B cell (primary cell): ENCODE results near the gene EFNA5. TPM values are rescaled to one million over a fixed set of nuclear protein-coding genes. Genes with fewer than 3 reads are reported as not detected.

ENCODE experiments used
- ATAC-seq: fragments of 200-7000 bp; cut with Tn5 transposase; one replicate; pipeline ENCODE4 v1.10.0; 2021; ENCODE audit warnings: low read depth, mild to moderate bottlenecking, moderate number of reproducible peaks, moderate library complexity
- CTCF ChIA-PET: fragments of 350-600 bp; sonication (Branson Sonifier 250); formaldehyde crosslinking; loops from one replicate; lab custom pipeline; 2021; ENCODE audit warnings: antibody characterized with exemption, inconsistent platforms; lab: Charles Lee
- POLR2A ChIA-PET: fragments of 350-600 bp; sonication (Branson Sonifier 250); formaldehyde crosslinking; loops from one replicate; lab custom pipeline; 2021; ENCODE audit warnings: antibody characterized with exemption; lab: Charles Lee
- DNase-seq: peaks from one replicate; pipeline ENCODE4 v3.0.0; 2013
- H2AFZ ChIP-seq: 2 replicates; pipeline ENCODE4 v1.6.1; 2012; ENCODE audit warnings: mild to moderate bottlenecking, low read depth, low read length; ENCODE audit not compliant: insufficient read depth, poor library complexity, severe bottlenecking
- H3K27ac ChIP-seq, 2 donors: 1 replicate in 1 of 2; 2 replicates in 1 of 2; pipeline ENCODE4 v1.5.1; 2012 to 2013; ENCODE audit warnings: low read length in 2 of 2, mild to moderate bottlenecking in 2 of 2, moderate library complexity in 1 of 2
- H3K27me3 ChIP-seq, 4 experiments: fragments of 200-600 bp in 1 of 4; sonication (generic) in 1 of 4; replicated peaks in 1 of 4; 1 replicate in 2 of 4; 2 replicates in 2 of 4; pipeline versions ENCODE4 v1.6.1 to v1.7.0; 2013 to 2016; ENCODE audit warnings: low read length in 3 of 4, mild to moderate bottlenecking in 2 of 4, mixed read lengths in 1 of 4, moderate library complexity in 1 of 4; ENCODE audit not compliant: insufficient read depth in 4 of 4, control insufficient read depth in 3 of 4; ENCODE audit errors: control extremely low read depth in 1 of 4
- H3K36me3 ChIP-seq, 2 experiments: replicated peaks in 1 of 2; 1 replicate in 1 of 2; 2 replicates in 1 of 2; pipeline versions ENCODE4 v1.6.1 to v1.7.1; 2013; ENCODE audit warnings: low read length in 1 of 2; ENCODE audit not compliant: insufficient read depth in 2 of 2, control insufficient read depth in 1 of 2; ENCODE audit errors: control extremely low read depth in 1 of 2, extremely low read depth in 1 of 2
- H3K4me1 ChIP-seq, 2 donors: fragments of 200-600 bp in 1 of 2; sonication (generic) in 1 of 2; 1 replicate in 1 of 2; 2 replicates in 1 of 2; pipeline versions ENCODE4 v1.5.1 to v1.6.1; 2013 to 2017; ENCODE audit warnings: low read length in 2 of 2; ENCODE audit not compliant: control insufficient read depth in 2 of 2, insufficient read depth in 2 of 2
- H3K4me2 ChIP-seq: replicated peaks from 2 replicates; pipeline ENCODE3; 2012; ENCODE audit warnings: mild to moderate bottlenecking, low read depth, low read length; ENCODE audit not compliant: poor library complexity, severe bottlenecking
- H3K4me3 ChIP-seq, 5 experiments: fragments of 200-600 bp in 1 of 5; sonication (generic) in 1 of 5; 1 replicate in 3 of 5; 2 replicates in 2 of 5; pipeline versions ENCODE4 v1.5.1 to v1.7.0; 2011 to 2016; ENCODE audit warnings: low read length in 4 of 5, mild to moderate bottlenecking in 4 of 5, low read depth in 2 of 5, control low read depth in 1 of 5, moderate library complexity in 1 of 5; ENCODE audit not compliant: insufficient read depth in 1 of 5; ENCODE audit errors: control extremely low read depth in 1 of 5, extremely low read depth in 1 of 5
- H3K79me2 ChIP-seq: fragments of 200-600 bp; sonication (generic); one replicate; pipeline ENCODE4 v1.6.0; 2016; ENCODE audit warnings: low read length; ENCODE audit not compliant: control insufficient read depth, insufficient read depth
- H3K9ac ChIP-seq: fragments of 200-600 bp; sonication (generic); 2 replicates; pipeline ENCODE4 v1.6.1; 2017; ENCODE audit warnings: mild to moderate bottlenecking, low read length, moderate library complexity
- H3K9me3 ChIP-seq, 3 donors: one replicate each; pipeline versions ENCODE4 v1.6.1 to v1.7.1; 2013; ENCODE audit warnings: low read length in 2 of 3; ENCODE audit not compliant: control insufficient read depth in 2 of 3, insufficient read depth in 1 of 3; ENCODE audit errors: control extremely low read depth in 1 of 3
- H4K20me1 ChIP-seq: 2 replicates; pipeline ENCODE4 v1.6.0; 2012; ENCODE audit warnings: mild to moderate bottlenecking, low read length; ENCODE audit not compliant: insufficient read depth, control insufficient read depth, poor library complexity, severe bottlenecking
- H3K27ac Mint-ChIP-seq: one replicate; pipeline ENCODE4 v1.8.0; 2021; ENCODE audit warnings: mixed read lengths
- H3K27me3 Mint-ChIP-seq: one replicate; pipeline ENCODE4 v1.8.0; 2021; ENCODE audit warnings: mixed read lengths
- H3K4me1 Mint-ChIP-seq: one replicate; pipeline ENCODE4 v1.8.0; 2021; ENCODE audit warnings: mixed read lengths
- H3K4me3 Mint-ChIP-seq: one replicate; pipeline ENCODE4 v1.8.0; 2021; ENCODE audit warnings: mixed read lengths
- H3K9me3 Mint-ChIP-seq: one replicate; pipeline ENCODE4 v1.8.0; 2022; ENCODE audit warnings: mixed read lengths; ENCODE audit not compliant: insufficient read depth
- CTCF ChIP-seq: fragments of 200-600 bp; IDR thresholded peaks from one replicate; pipeline ENCODE4 v1.8.0; 2022; ENCODE audit warnings: antibody characterized with exemption, mild to moderate bottlenecking
- EZH2 ChIP-seq: IDR thresholded peaks from 2 replicates; pipeline ENCODE4 v1.6.1; 2012; ENCODE audit warnings: borderline replicate concordance, low read depth, mild to moderate bottlenecking, moderate library complexity, low read length; ENCODE audit not compliant: insufficient read depth, poor library complexity, severe bottlenecking
- WGBS: methylation state at CpG from one replicate; pipeline ENCODE4 v1.1.5; 2013; ENCODE audit warnings: missing lambda C conversion rate; ENCODE audit not compliant: insufficient coverage; 5-methylcytosine and 5-hydroxymethylcytosine counted together
- intact Hi-C: fragments of 100-400 bp; cut with micrococcal nuclease; formaldehyde crosslinking; loops from one replicate; pipeline ENCODE4 v1.10.0; 2022
- polyA plus RNA-seq: library from polyadenylated mRNA; depleted of rRNA; stranded (reverse); fragments of >200 nt; gene quantifications from 2 replicates; pipeline ENCODE4 v1.2.3, GENCODE V29; 2012
- total RNA-seq, 2 donors: library from RNA; stranded (reverse); fragments of 120-200 nt in 1 of 2; gene quantifications; 1 replicate in 1 of 2; 2 replicates in 1 of 2; pipeline versions ENCODE4 v1.2.3 to v1.2.4, GENCODE V29; 2013 to 2022

EFNA5 gene
- total and polyA plus RNA-seq, 2 donors (not counting 1 experiment from before 2014, with no cell fraction given), result not detected

- H3K4me3 Mint-ChIP-seq, result no peak overlapping the region
- H3K9ac ChIP-seq, result no peak overlapping the region
- H3K27ac ChIP-seq, result no peak overlapping the region
- no peaks in the 10 kb centered on the region for H3K36me3 ChIP-seq
- no peak for TF ChIP-seq EZH2
- TF ChIP-seq CTCF, result no peak
- H3K4me3 ChIP-seq, result no peak overlapping the region
- ChIA-PET CTCF (no interaction called here), POLR2A (no interaction called here)
- DNase-seq, result no peak
- intact Hi-C loops, result no loop called here
- H3K27me3 ChIP-seq, result no peaks in the 10 kb centered on the region
- H4K20me1 ChIP-seq, result no peaks in the 10 kb centered on the region
- H3K4me1 ChIP-seq, result no peaks in the 10 kb centered on the region
- no peaks in the 10 kb centered on the region for H3K9me3 Mint-ChIP-seq
- H2AFZ ChIP-seq, result no peak overlapping the region
- no CpG with 5 or more reads among the region's 1 CpG for WGBS
- H3K79me2 ChIP-seq, result no peaks in the 10 kb centered on the region
- no peak overlapping the region for H3K4me2 ChIP-seq
- H3K27me3 Mint-ChIP-seq, result no peaks in the 10 kb centered on the region
- no peak for ATAC-seq
- H3K27ac Mint-ChIP-seq, result no peak overlapping the region
- no peaks in the 10 kb centered on the region for H3K4me1 Mint-ChIP-seq
- H3K9me3 ChIP-seq, result no peaks in the 10 kb centered on the region
Observed at GRCh38 chr5:107430071-107430625, 240.6 kb downstream of the EFNA5 start.

GRCh38 chr5:107428303-107428813 lies 242.4 kb downstream of the EFNA5 start:
- no peaks in the 10 kb centered on the region for H3K27me3 Mint-ChIP-seq
- no peak overlapping the region for H3K4me3 ChIP-seq
- H3K27me3 ChIP-seq, result no peaks in the 10 kb centered on the region
- ChIA-PET CTCF (no interaction called here), POLR2A (no interaction called here)
- no peak overlapping the region for H3K27ac ChIP-seq
- intact Hi-C loops, result no loop called here
- H3K4me1 ChIP-seq, result no peaks in the 10 kb centered on the region
- H3K9me3 Mint-ChIP-seq, result no peaks in the 10 kb centered on the region
- DNase-seq (no peak), ATAC-seq (no peak)
- no peak overlapping the region for H3K27ac Mint-ChIP-seq
- H3K9ac ChIP-seq, result no peak overlapping the region
- no peak overlapping the region for H2AFZ ChIP-seq
- TF ChIP-seq CTCF, result no peak
- TF ChIP-seq EZH2, result no peak
- H3K4me1 Mint-ChIP-seq, result no peaks in the 10 kb centered on the region
- 75% methylated on average over 1 of the region's 4 CpGs for WGBS
- no peak overlapping the region for H3K4me3 Mint-ChIP-seq
- no peak overlapping the region for H3K4me2 ChIP-seq
- H3K36me3 ChIP-seq, result no peaks in the 10 kb centered on the region
- H3K79me2 ChIP-seq, result no peaks in the 10 kb centered on the region
- no peaks in the 10 kb centered on the region for H3K9me3 ChIP-seq
- H4K20me1 ChIP-seq, result no peaks in the 10 kb centered on the region
